Measurements from ENCODE around the gene MRPL37.

MRPL37 gene

DNA sequence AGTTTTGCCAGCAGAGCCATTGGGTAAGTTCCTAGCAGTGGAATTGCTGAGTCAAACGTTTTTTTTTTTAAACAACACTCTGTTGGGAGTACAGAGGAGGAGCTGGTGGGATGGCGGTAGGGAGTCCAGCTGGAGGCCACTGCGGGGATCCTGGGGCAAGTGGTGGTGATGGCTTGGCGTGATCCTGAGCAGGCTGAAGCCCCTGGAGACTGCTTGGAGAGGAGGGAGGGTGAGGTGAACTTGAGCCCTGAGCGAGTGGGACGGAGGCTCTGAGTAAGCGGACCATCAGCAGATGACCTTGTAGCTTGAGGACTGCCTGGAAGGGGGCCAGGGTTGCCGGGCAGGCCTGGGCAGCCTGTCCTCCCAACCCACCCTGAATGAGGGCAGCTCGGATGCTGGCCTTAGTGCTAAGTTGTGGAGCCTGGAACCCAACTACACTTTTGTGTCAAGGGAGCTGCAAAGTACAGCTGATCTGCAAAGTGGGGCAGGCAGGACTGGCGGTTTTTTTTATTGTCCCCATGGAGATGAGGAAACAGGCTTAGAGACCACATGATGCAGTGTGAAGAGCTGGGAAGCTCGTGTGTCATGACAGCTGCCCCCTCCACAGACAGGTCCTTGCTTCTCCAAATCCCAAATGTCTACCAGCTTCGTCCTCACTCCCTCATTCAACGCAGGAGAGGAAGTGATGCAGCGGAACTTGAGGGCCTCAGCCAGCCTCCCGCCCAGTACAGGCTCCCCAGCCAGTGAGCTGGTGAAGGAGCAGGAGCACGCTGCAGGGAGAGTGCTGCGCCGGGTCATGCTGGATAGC lies 20.2 kb downstream of the MRPL37 start:
- peak overlapping the region; percentile 32; the same call in 1 of the 2 replicates for H3K27ac ChIP-seq
- TF ChIP-seq CTCF (IDR thresholded peaks at IDR 0.05) (no peak), ZFX (IDR thresholded peaks at IDR 0.05; ENCODE audit: borderline replicate concordance) (no peak)

- peak overlapping the region; percentile 13; the same call in 1 of the 2 replicates for H3K27ac ChIP-seq
- TF ChIP-seq ZFX (IDR thresholded peaks at IDR 0.05; ENCODE audit: borderline replicate concordance) (no peak), CTCF (IDR thresholded peaks at IDR 0.05) (no peak)
These were observed 21.3 kb downstream of the MRPL37 start for GRCh38 chr1:54221113-54221834.

DNA sequence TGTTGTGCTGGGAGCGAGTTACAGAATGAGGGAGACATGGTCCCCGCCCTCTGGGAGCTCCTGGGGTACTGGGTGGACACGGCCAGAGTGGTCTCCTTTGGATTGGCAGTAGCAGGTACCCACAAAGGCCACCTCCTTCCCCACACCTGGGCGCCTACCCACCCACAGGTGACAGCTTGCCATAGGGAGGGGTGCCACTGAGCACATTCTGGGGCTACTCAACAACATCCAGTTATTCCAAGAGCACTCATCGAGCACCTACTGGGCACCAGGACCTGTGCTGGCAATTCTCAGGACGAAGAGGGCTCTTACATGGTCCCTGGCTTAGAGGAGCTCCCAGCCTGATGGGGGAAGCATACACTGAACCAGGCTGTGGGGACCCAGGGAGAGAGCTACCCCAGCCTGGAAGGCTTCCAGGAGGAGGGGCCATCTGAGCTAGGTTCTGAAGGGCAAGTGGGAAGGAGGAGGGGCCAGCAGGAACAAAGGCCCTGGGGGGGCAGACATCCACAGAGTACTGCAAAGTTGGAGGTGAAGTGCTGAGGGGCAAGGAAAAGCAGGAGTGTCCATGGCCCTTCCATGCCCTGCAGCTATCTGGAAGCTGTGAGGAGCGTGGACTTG lies 22.0 kb downstream of the MRPL37 start:
- H3K27ac ChIP-seq: peak overlapping the region; percentile 13; the same call in 1 of the 2 replicates
- no peak for TF ChIP-seq ZFX (IDR thresholded peaks at IDR 0.05; ENCODE audit: borderline replicate concordance)
- TF ChIP-seq CTCF (IDR thresholded peaks at IDR 0.05): no peak

DNA sequence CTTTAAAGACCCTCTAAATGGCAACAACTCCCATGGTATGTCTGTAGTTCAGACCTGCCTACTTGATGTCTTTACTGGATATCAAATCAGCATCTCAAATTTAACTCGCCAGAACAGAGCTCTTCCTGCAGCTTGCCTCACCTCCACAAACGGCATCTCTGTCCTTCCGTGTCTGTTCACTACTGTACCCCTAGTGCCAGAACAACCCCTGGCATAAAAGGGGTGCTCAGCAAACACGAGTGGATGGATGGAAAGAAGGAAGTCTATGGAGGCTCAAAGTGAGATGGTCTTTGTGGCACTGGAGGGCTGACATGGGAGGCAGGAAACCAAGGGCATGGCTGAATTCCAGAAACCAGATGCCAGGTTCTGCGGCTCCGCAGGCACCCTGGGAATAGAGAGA lies 22.7 kb downstream of the MRPL37 start:
- H3K27ac ChIP-seq: peak overlapping the region; percentile 13; the same call in 1 of the 2 replicates
- TF ChIP-seq ZFX (IDR thresholded peaks at IDR 0.05; ENCODE audit: borderline replicate concordance): no peak
- TF ChIP-seq CTCF (IDR thresholded peaks at IDR 0.05): no peak

DNA sequence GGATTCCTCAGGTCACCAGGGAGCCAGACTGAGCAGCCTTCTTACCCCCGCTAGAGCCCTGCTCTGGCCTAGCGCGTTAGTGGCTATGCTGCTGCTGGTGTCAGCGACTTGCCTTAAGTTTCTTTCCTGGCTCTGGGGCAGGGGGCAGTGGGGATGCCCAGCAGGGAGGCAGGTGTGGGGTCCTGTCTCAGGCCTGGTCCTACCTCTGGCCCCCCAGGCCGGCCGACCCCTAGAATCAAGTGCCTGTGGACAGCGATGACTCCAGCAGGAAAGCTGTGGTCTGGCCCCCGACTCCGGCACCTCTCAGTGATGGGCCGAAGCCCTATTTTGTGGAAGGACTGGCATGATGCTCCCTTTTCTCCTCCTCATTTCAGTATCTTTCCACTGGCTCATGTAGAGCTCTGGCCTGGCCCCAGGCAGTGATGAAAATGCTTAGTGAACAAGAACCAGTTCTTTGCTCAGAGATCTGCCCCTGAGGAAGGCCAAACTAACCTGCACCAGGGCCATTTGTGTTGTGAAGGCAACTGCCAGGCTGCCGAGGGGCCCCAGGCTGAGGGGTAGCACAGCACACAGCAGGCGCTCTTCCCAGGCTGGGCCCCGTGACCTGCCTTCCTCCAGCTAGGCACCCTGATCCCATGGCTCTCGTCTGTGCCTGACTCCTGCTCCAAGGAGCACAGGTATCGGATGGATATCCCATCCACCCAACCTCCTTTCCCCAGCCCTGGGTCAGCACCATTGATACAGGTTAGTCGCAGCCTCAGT lies 23.7 kb downstream of the MRPL37 start:
- H3K27ac ChIP-seq: no peak overlapping the region; the same call in 1 of the 2 replicates
- TF ChIP-seq CTCF (IDR thresholded peaks at IDR 0.05) (no peak), ZFX (IDR thresholded peaks at IDR 0.05; ENCODE audit: borderline replicate concordance) (no peak)

DNA sequence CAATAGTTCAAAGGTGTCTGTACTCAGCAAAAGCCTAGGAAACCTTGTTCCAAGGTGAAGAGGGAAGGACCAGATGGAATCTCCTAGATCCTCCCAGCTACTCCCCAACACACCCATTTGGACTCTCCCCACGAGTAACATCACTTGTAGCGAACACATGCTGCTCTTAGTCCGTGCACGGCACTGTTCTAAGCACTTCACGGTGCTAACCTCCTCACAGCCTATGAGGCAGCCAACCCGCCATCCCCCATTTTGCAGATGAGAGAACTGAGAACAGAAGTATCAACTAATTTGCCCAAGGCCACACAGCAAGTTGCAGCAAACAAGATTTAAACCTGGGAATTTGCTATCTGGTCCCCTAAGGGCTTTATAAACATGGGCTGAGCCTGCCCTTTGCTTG lies 24.3 kb downstream of the MRPL37 start:
- peak overlapping the region; percentile 8 for H3K27ac ChIP-seq
- no peak for TF ChIP-seq CTCF (IDR thresholded peaks at IDR 0.05)
- no peak for TF ChIP-seq ZFX (IDR thresholded peaks at IDR 0.05; ENCODE audit: borderline replicate concordance)

Data from 22Rv1 (cell line).